PFSK-1 (cell line): ENCODE results near the gene LRCH1.

Experiments used
- FOXP2 ChIP-seq: optimal IDR thresholded peaks from 2 replicates; pipeline ENCODE3; 2011; ENCODE audit warnings: borderline replicate concordance, control low read depth, inconsistent platforms; ENCODE audit not compliant: insufficient read depth; ENCODE audit errors: extremely low read length, extremely low read depth
- POLR2AphosphoS5 ChIP-seq: IDR thresholded peaks from 2 replicates; pipeline ENCODE4 v1.6.1; 2012; ENCODE audit warnings: low read depth, mild to moderate bottlenecking, control low read depth, low read length, moderate library complexity
- REST ChIP-seq, 2 experiments: IDR thresholded peaks; 2 replicates each; pipeline versions ENCODE4 v1.6.1 to v1.8.0; 2011 to 2012; ENCODE audit warnings: low read depth in 2 of 2, low read length in 2 of 2, control low read depth in 1 of 2, inconsistent platforms in 1 of 2, mild to moderate bottlenecking in 1 of 2, moderate library complexity in 1 of 2; ENCODE audit not compliant: insufficient read depth in 1 of 2
- SIN3A ChIP-seq: IDR thresholded peaks from 2 replicates; pipeline ENCODE4 v1.6.1; 2012; ENCODE audit warnings: mild to moderate bottlenecking, low read length, moderate library complexity, borderline replicate concordance; ENCODE audit not compliant: insufficient read depth
- TAF1 ChIP-seq: IDR thresholded peaks from 2 replicates; pipeline ENCODE4 v1.6.1; 2012; ENCODE audit warnings: low read length, control low read depth, borderline replicate concordance; ENCODE audit not compliant: insufficient read depth

- TF ChIP-seq SIN3A (no peak), REST (IDR thresholded peaks at IDR 0.05; ENCODE audit: insufficient read depth in 1 of 2, low read depth in 2 of 2, low read length in 2 of 2) (no peak), TAF1 (no peak), POLR2AphosphoS5 (no peak), FOXP2 (no peak)
These were observed 30.8 kb upstream of the LRCH1 start for GRCh38 chr13:46521921-46522747.
